ENCODE results near the gene VPS37B.

VPS37B gene

GRCh38 chr12:122847516-122847836, 48.4 kb downstream of the VPS37B start:
- Histone ChIP-seq H3K9me3 (ENCODE audit: severe bottlenecking) (no peaks in the 10 kb centered on the region), H3K27me3 (ENCODE audit: insufficient read depth, low read depth, severe bottlenecking) (no peaks in the 10 kb centered on the region), H3K36me3 (peaks cover 2% of the 10 kb centered on the region; the same call in 1 of the 2 replicates), H3K27ac (no peak overlapping the region), H3K4me3 (ENCODE audit: low read depth, low read length) (no peak overlapping the region)
- no peak for DNase-seq
- TF ChIP-seq, protein P1, sequence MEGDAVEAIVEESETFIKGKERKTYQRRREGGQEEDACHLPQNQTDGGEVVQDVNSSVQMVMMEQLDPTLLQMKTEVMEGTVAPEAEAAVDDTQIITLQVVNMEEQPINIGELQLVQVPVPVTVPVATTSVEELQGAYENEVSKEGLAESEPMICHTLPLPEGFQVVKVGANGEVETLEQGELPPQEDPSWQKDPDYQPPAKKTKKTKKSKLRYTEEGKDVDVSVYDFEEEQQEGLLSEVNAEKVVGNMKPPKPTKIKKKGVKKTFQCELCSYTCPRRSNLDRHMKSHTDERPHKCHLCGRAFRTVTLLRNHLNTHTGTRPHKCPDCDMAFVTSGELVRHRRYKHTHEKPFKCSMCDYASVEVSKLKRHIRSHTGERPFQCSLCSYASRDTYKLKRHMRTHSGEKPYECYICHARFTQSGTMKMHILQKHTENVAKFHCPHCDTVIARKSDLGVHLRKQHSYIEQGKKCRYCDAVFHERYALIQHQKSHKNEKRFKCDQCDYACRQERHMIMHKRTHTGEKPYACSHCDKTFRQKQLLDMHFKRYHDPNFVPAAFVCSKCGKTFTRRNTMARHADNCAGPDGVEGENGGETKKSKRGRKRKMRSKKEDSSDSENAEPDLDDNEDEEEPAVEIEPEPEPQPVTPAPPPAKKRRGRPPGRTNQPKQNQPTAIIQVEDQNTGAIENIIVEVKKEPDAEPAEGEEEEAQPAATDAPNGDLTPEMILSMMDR (IDR thresholded peaks at IDR 0.05; ENCODE audit: low read depth, low read length), result no peak

- TF ChIP-seq, protein P1 (IDR thresholded peaks at IDR 0.05; ENCODE audit: low read depth, low read length), result no peak
- H3K27ac ChIP-seq, result no peak overlapping the region
- no peaks in the 10 kb centered on the region for H3K36me3 ChIP-seq
- no peak for DNase-seq
- no peak overlapping the region for H3K4me3 ChIP-seq (ENCODE audit: low read depth, low read length)
- no peaks in the 10 kb centered on the region for H3K9me3 ChIP-seq (ENCODE audit: severe bottlenecking)
- no peaks in the 10 kb centered on the region for H3K27me3 ChIP-seq (ENCODE audit: insufficient read depth, low read depth, severe bottlenecking)
Observed at GRCh38 chr12:122846622-122847515, 49.1 kb downstream of the VPS37B start.

GRCh38 chr12:122845865-122846621, 49.9 kb downstream of the VPS37B start:
- H3K27me3 ChIP-seq (ENCODE audit: insufficient read depth, low read depth, severe bottlenecking), result no peaks in the 10 kb centered on the region
- TF ChIP-seq, protein P1 (IDR thresholded peaks at IDR 0.05; ENCODE audit: low read depth, low read length), result no peak
- no peak for DNase-seq
- no peaks in the 10 kb centered on the region for H3K9me3 ChIP-seq (ENCODE audit: severe bottlenecking)
- H3K4me3 ChIP-seq (ENCODE audit: low read depth, low read length), result no peak overlapping the region
- H3K36me3 ChIP-seq, result no peaks in the 10 kb centered on the region
- no peak overlapping the region for H3K27ac ChIP-seq

- Histone ChIP-seq H3K27ac (no peak overlapping the region), H3K36me3 (no peaks in the 10 kb centered on the region), H3K4me3 (ENCODE audit: low read depth, low read length) (no peak overlapping the region), H3K27me3 (ENCODE audit: insufficient read depth, low read depth, severe bottlenecking) (no peaks in the 10 kb centered on the region), H3K9me3 (ENCODE audit: severe bottlenecking) (no peaks in the 10 kb centered on the region)
- no peak for DNase-seq
- TF ChIP-seq, protein P1 (IDR thresholded peaks at IDR 0.05; ENCODE audit: low read depth, low read length), result no peak
Observed at GRCh38 chr12:122845041-122845864, 50.7 kb downstream of the VPS37B start.

DNA sequence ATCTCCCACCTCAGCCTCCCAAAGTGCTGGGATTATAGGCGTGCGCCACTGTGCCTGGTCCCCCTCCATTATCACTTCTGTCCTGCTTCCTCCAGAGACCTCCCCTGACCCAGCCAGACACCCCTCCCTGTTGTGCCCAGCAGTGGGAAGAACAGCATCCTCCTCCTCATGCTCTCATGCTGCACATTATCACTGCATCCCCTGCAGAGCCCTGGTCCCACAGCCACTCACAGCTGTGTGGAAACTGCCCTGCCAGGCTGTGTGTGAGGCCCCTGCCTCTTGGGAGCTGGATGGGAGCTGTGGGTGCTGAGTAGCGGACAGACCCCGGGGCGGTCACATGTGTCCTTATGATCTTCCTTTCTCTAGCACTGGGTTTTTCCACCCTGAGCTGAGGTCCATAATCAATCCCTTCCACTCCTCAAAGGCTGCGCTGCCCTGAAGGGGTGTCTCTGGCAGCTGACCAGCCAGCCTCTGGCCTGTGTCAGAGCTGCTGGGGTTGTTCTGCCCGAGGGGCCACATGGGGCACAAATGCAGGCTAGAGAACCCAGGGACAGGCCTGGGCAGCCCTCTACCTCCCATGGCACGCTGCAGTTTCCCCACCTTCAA, 51.5 kb downstream of the VPS37B start:
- Histone ChIP-seq H3K27me3 (ENCODE audit: insufficient read depth, low read depth, severe bottlenecking) (no peaks in the 10 kb centered on the region), H3K36me3 (no peaks in the 10 kb centered on the region), H3K27ac (no peak overlapping the region), H3K4me3 (ENCODE audit: low read depth, low read length) (no peak overlapping the region), H3K9me3 (ENCODE audit: severe bottlenecking) (no peaks in the 10 kb centered on the region)
- no peak for DNase-seq
- TF ChIP-seq, protein P1 (IDR thresholded peaks at IDR 0.05; ENCODE audit: low read depth, low read length), result no peak
